ENCODE results near the gene WDR59. TPM values are rescaled to one million over a fixed set of nuclear protein-coding genes. Genes with fewer than 3 reads are reported as not detected.
A peak's percentile ranks its signal among the peaks of the same experiment; 100 is the strongest.
"Not testable (repeated sequence)": the region's sequence is repeated elsewhere in the genome, so short reads cannot be mapped to it uniquely, and the experiment has no call there.

Gene WDR59
- total RNA-seq, 2 experiments from 2014 or later: 59.0 to 74.6 TPM

DNA sequence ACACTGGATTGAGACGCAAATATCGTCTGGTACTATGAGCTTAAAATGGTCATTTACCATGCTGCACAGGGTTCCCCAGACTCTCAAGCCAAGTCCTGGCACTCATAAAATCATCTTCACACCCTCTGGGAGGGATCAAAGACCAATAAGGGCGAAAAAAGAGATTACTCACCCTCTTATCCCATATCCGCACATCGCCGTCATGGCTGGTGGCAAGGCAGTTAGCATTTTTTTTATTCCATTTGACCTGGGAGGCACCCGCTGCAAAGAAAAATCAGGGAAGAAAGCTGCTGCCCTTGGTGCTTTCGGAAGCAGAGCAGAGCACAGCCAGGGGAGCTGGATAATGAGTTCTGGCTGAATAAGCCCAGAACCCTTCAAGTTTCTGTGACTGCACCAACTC, 42.4 kb downstream of the WDR59 start:
- Mint-ChIP-seq H3K4me1 (peaks cover 5% of the 10 kb centered on the region), H3K27me3 (no peaks in the 10 kb centered on the region), H3K9me3 (ENCODE audit: low read depth) (no peaks in the 10 kb centered on the region), H3K36me3 (peaks cover 36% of the 10 kb centered on the region), H3K27ac (no peak overlapping the region), H3K4me3 (no peak overlapping the region)
- CTCF ChIA-PET: interaction anchor here (1.4 to 1.6 kb wide), 2 partner anchors 11 to 80 kb away, joined by 3 to 4 read pairs; no protein-coding TSS in a partner anchor
- no peak for DNase-seq
- no peak for ATAC-seq

DNA sequence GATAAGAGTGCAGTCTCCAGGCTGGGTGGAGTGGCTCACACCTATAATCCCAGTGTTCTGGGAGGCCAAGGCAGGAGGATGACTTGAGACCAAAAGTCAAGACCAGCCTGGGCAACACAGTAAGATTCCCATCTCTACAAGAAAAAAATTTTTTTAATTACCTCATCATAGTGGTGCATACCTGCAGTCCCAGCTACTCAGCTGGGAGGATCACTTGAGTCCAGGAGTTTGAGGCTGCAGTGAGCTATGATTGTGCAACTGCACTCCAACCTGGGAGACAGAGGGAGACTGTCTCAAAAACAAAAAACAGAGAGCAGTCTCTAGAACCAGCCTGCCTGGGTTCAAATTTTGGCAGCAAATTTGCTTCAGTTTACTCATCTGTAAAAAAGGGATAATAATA, 45.2 kb downstream of the WDR59 start:
- Mint-ChIP-seq H3K4me1 (peaks cover 14% of the 10 kb centered on the region), H3K4me3 (no peak overlapping the region), H3K36me3 (peaks cover 36% of the 10 kb centered on the region), H3K27ac (no peak overlapping the region), H3K9me3 (ENCODE audit: low read depth) (no peaks in the 10 kb centered on the region), H3K27me3 (no peaks in the 10 kb centered on the region)
- no peak for ATAC-seq
- no peak for DNase-seq
- CTCF ChIA-PET: no interaction called here

DNA sequence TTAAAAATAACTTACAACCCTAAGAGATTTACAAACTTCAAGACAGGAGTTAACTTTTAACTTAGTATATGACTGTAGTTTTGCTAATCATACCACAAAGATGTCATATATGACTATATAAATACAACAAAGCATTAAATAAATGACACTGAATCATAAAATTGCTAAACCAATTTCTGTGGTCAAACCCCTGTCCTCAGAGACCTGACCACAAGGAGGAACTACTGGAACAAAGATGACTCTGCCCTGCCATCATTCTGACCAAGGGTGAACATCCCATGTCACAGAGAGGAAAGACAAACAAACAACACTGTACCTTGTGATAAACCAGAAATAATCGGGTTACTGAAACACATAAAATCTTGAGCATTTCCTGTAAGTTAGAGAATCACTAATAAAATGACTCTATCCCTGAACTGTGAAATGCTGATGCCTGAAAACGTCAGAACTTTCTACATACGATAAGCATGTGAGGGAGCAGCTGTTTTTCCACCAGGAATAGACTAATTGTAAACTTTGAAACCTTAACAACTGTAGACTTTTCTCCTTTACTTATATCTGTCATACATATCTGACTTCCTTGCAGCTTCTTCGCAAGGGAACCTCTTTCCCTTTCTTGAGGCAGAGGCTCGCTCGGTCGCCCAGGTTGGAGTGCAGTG, 47.9 kb downstream of the WDR59 start:
- H3K4me3 Mint-ChIP-seq: no peak overlapping the region
- DNase-seq (peak; percentile 67), ATAC-seq (peak; percentile 85)
- H3K36me3 Mint-ChIP-seq: peaks cover 37% of the 10 kb centered on the region
- no peaks in the 10 kb centered on the region for H3K27me3 Mint-ChIP-seq
- no peaks in the 10 kb centered on the region for H3K9me3 Mint-ChIP-seq (ENCODE audit: low read depth)
- H3K4me1 Mint-ChIP-seq: peaks cover 14% of the 10 kb centered on the region
- peak overlapping the region; percentile 66 for H3K27ac Mint-ChIP-seq
- CTCF ChIA-PET: no interaction called here

DNA sequence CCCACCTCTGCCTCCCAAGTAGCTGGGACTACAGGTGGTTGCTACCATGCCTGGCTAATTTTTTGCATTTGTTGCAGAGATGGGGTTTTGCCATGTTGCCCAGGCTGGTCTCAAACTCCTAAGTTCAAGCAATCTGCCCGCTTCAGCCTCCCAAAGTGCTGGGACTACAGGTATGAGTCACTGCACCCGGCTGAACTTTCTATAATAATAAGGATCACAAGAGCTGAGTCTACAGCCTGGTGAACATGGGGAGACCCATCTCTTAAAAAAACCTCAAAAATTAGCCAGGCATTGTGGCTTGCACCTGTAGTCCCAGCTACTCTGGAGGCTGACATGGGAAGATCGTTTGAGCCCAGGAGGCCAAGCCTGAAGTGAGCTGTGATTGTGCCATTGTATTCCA, 53.5 kb downstream of the WDR59 start:
- Mint-ChIP-seq H3K36me3 (peaks cover 26% of the 10 kb centered on the region), H3K4me1 (peaks cover 3% of the 10 kb centered on the region), H3K27ac (no peak overlapping the region), H3K9me3 (ENCODE audit: low read depth) (no peaks in the 10 kb centered on the region), H3K4me3 (no peak overlapping the region), H3K27me3 (no peaks in the 10 kb centered on the region)
- DNase-seq (no peak), ATAC-seq (no peak)
- CTCF ChIA-PET: interaction anchor here (1.0 kb wide), 1 partner anchor 12 kb away, joined by 4 read pairs; no protein-coding TSS in a partner anchor

DNA sequence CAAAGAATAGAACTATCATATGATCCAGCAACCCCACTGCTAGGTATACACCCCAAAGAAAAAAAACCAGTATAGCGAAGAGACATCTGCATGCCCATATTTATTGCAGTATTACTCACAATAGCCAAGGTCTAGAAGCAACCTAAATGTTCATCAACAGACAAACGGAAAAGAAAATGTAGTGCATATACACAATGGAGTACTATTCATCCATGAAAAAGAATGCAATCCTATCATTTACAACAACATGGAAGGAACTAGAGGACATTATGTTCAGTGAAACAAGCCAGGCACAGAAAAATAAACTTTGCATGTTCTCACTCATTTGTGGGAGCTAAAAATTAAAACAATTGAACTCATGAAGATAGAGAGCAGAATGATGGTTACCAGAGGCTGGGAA, 55.3 kb downstream of the WDR59 start:
- CTCF ChIA-PET: no interaction called here
- H3K27ac Mint-ChIP-seq: no peak overlapping the region
- ATAC-seq: no peak

DNA sequence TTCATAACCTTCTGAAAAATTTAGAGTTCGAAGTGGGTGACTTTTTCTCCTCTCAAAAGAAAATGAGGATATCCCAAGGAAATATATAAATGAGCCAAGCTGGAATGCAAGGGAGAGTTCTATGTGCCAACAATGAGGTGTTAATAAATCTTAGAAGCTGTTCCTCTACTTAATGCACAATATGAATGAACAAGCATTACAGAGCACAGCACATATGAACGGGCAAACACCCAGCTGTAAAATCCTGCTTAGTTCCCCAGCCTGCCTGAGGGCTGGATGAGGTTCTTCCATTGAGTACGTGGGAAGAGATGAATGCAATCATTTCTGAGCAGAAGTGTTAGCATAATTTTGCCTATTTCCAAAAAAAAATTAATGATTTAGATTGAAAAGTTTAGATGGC, 58.1 kb downstream of the WDR59 start:
- H3K27ac Mint-ChIP-seq: no peak overlapping the region
- no peak overlapping the region for H3K4me3 Mint-ChIP-seq
- CTCF ChIA-PET: interaction anchor here (0.7 to 1.2 kb wide), 2 partner anchors 184 to 196 kb away, joined by 3 read pairs; no protein-coding TSS in a partner anchor
- no peaks in the 10 kb centered on the region for H3K9me3 Mint-ChIP-seq (ENCODE audit: low read depth)
- peaks cover 21% of the 10 kb centered on the region for H3K36me3 Mint-ChIP-seq
- peaks cover 1% of the 10 kb centered on the region for H3K4me1 Mint-ChIP-seq
- DNase-seq: no peak
- H3K27me3 Mint-ChIP-seq: no peaks in the 10 kb centered on the region
- ATAC-seq: no peak

More for the DNA sequence above, 55.3 kb downstream of the WDR59 start:
- no peaks in the 10 kb centered on the region for H3K9me3 Mint-ChIP-seq (ENCODE audit: low read depth)
- H3K4me3 Mint-ChIP-seq: no peak overlapping the region
- H3K4me1 Mint-ChIP-seq: peaks cover 1% of the 10 kb centered on the region
- H3K36me3 Mint-ChIP-seq: peaks cover 22% of the 10 kb centered on the region
- no peak for DNase-seq
- no peaks in the 10 kb centered on the region for H3K27me3 Mint-ChIP-seq

DNA sequence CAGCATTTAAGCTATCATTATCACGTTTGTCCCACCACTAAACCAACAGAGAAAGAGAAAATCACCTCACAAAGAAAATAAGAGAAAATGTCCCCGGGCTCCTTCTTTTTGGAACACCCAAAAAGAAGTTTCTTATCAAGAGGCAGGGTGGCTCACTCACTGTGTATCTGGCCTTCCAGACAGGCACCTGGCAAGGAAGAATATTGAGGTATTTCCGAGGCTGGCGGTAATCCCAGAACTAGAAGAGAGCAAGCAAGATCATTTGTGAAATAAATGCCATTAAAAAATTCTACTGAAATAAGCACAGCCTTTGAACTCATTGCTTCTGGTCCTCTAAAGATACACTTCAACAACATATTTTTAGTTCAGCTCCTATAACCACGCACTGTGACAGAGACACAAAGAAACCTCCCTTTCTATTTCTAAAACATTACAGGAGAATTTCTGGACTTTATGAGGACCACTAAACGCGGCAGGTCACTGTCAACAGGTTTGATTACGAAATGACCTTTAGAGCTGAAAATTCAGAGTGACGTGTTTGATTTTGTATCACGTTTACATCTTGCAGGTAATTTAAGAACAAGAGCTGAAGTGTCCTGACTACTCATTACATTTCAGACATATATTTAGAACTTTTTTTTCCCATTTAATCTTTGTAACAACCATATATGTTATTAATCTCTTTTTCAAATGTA, 61.0 kb downstream of the WDR59 start:
- ATAC-seq: no peak
- peaks cover 27% of the 10 kb centered on the region for H3K36me3 Mint-ChIP-seq
- no peaks in the 10 kb centered on the region for H3K27me3 Mint-ChIP-seq
- H3K9me3 Mint-ChIP-seq (ENCODE audit: low read depth): no peaks in the 10 kb centered on the region
- H3K4me3 Mint-ChIP-seq: no peak overlapping the region
- H3K4me1 Mint-ChIP-seq: no peaks in the 10 kb centered on the region
- DNase-seq: no peak
- CTCF ChIA-PET: no interaction called here
- no peak overlapping the region for H3K27ac Mint-ChIP-seq

DNA sequence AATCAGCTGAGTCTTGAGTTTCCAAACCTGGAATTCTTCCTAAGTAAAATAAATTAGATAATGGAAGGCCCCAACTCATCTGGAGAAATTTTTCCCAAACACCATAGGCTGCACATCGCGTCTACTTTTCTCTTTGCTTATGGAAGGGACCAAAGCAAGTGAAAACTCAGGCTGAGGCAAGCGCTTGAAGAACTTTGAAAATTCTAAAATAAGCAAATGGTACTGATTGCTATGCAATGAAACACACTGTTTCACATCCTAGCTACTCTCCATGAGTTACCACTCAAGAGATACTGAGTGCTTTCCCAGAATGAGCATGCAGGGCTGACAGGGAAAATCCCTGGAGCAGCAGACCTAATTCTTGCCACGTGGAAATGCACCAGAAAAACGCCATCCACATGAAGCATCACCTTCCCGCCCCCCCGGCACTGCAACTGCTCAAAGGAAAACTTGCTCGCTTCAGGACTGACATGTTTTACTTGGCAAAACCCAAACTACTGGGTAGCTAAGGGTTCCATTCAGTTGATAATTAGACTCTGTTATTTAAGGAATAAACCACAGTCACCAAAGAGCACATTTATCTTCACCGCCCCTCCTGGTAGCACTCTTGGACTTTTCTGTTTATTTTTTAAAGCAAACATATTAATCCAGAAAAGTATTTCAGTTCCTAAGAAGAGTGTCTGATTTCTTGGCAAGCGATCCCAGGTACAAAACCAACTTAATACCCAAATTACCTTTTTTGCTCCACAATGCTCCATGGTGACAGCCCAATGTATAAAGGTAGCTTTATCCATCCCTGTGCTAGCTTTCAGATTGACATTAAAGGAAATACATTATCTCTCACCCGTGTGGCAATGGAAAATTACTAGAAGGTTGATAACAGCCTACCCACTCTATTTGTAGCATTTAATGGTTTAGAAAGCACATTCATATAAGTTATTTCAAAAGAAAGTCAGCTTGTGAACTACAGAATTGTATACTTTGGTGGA, 62.5 kb downstream of the WDR59 start:
- Mint-ChIP-seq H3K27ac (no peak overlapping the region), H3K27me3 (no peaks in the 10 kb centered on the region), H3K36me3 (peaks cover 37% of the 10 kb centered on the region), H3K4me1 (no peaks in the 10 kb centered on the region), H3K9me3 (ENCODE audit: low read depth) (no peaks in the 10 kb centered on the region), H3K4me3 (no peak overlapping the region)
- no peak for DNase-seq
- CTCF ChIA-PET: no interaction called here
- no peak for ATAC-seq

DNA sequence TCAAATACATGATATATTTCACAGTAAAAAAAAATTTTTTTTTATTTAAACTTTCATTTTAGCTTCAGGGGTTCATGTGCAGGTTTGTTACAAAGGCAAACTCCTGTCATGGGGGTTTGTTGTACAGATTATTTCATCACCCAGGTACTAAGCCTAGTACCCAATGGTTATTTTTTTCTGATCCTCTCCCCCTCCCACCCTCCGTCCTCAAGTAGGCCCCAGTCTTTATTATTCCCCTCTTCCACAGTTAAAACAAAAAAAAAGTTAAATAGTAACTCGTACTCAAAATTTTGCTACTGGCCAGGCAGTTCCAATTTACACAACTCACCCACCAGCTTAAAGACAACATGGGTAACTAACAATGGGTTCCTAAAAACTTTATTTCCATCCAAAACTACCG, 63.9 kb downstream of the WDR59 start:
- no peaks in the 10 kb centered on the region for H3K27me3 Mint-ChIP-seq
- H3K36me3 Mint-ChIP-seq: peaks cover 42% of the 10 kb centered on the region
- H3K9me3 Mint-ChIP-seq (ENCODE audit: low read depth): no peaks in the 10 kb centered on the region
- H3K4me1 Mint-ChIP-seq: no peaks in the 10 kb centered on the region
- no peak overlapping the region for H3K27ac Mint-ChIP-seq
- ATAC-seq (no peak), DNase-seq (no peak)
- H3K4me3 Mint-ChIP-seq: no peak overlapping the region
- CTCF ChIA-PET: no interaction called here

DNA sequence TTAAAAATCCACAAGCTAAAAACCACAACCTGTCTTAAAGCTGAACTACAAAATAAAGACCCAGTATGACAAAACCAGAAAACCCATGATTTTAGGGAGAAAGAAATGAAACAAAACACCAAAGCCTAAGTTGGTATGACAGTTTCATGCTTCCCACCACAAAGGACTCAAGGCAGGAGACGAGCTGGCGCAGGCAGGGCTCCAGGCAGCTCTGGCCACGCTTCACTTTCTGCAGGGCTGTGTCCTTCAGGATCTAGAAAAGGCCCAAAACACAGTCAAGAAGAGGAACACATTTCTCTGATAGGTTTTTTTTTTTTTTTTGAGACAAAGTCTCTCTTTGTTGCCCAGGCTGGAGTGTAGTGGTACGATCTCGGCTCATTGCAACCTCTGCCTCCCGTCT, 75.3 kb downstream of the WDR59 start:
- peaks cover 10% of the 10 kb centered on the region for H3K9me3 Mint-ChIP-seq (ENCODE audit: low read depth)
- H3K4me1 Mint-ChIP-seq: no peaks in the 10 kb centered on the region
- H3K36me3 Mint-ChIP-seq: peaks cover 77% of the 10 kb centered on the region
- no peaks in the 10 kb centered on the region for H3K27me3 Mint-ChIP-seq
- ATAC-seq (no peak), DNase-seq (no peak)
- CTCF ChIA-PET: interaction anchor here (0.7 kb wide), 1 partner anchor 808 kb away, joined by 3 read pairs; no protein-coding TSS in a partner anchor
- no peak overlapping the region for H3K27ac Mint-ChIP-seq
- H3K4me3 Mint-ChIP-seq: no peak overlapping the region

DNA sequence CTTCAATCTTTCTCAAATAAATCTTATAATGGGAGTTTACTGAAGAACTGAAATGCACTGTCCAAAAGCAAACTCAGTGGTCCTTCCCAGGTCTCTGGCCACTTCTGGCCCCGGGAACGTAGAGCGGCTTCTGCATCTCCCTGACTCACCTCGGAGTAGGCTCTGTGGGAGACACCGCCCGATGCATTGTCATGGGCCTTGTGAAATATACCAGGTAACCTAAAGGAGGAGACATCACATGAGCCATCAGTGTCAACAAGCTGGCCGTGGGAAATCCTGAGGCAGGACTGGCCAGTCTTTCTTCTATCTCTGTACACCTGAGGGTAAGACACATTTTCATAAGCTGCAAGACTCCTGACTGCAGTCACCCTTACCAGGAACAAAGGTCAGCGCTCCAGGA, 76.2 kb downstream of the WDR59 start:
- H3K27ac Mint-ChIP-seq, H3K27me3 Mint-ChIP-seq, H3K4me1 Mint-ChIP-seq, H3K4me3 Mint-ChIP-seq, DNase-seq, CTCF ChIA-PET, ATAC-seq: not testable (repeated sequence)
- peaks cover 10% of the 10 kb centered on the region for H3K9me3 Mint-ChIP-seq (ENCODE audit: low read depth)
- H3K36me3 Mint-ChIP-seq: peaks cover 73% of the 10 kb centered on the region

DNA sequence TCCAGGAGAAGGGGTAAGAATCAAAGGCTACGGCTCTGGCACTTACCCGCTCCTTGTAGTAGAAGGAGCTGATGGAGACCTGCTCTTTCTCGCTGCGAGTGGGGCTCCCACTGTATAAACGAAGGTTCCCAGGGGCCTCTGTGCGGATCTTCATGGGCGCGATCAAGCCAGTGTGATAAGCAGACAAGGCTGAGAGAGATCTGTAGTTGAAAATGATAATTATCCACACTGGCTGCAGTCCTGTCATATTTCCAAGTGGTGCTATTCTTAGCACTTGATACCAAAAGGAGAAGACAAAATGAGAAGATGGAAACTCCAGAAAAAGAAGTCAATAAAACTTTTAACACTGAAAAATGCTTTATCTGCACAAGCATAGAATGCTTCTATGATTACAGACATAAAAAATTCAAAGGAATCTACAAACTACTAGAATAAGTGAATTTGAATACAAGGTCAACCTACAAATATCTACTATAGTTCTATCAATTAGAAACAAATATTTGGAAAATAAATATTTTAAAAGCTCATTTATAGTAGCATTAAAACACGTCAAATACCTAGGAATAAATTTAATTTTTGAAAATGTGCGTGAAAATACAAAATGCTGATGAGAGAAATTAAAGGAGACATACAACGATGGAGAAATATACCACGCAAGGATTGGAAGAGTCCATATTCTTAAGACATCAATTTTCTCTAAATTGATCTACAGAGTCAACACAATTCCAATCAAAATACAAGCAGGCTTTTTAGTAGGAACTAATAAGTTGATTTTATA, 80.8 kb downstream of the WDR59 start:
- Mint-ChIP-seq H3K4me1 (no peaks in the 10 kb centered on the region), H3K36me3 (peaks cover 47% of the 10 kb centered on the region), H3K27ac (no peak overlapping the region), H3K9me3 (ENCODE audit: low read depth) (no peaks in the 10 kb centered on the region), H3K4me3 (no peak overlapping the region), H3K27me3 (no peaks in the 10 kb centered on the region)
- ATAC-seq (no peak), DNase-seq (no peak)
- CTCF ChIA-PET: no interaction called here

DNA sequence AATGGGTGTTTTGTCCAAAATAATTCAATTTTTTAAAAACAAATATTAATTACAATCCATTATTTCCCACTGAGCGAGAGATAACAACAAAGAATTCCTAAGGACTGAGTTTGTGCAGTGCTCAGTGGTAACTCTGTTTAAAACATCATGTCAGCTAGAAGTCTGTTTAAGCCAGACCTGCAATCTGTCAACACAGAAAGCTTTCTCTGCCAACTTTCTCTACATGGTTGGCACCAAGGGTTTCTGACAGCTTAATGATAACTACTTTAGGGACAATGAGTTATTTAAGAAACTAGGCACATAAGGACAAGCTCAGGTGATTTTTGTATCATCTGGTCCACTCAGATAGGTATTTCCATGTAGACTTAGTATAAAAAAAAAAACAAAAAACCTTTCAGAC, 81.8 kb downstream of the WDR59 start:
- no peaks in the 10 kb centered on the region for H3K27me3 Mint-ChIP-seq
- no peak overlapping the region for H3K4me3 Mint-ChIP-seq
- ATAC-seq (no peak), DNase-seq (no peak)
- CTCF ChIA-PET: no interaction called here
- no peak overlapping the region for H3K27ac Mint-ChIP-seq
- peaks cover 45% of the 10 kb centered on the region for H3K36me3 Mint-ChIP-seq
- no peaks in the 10 kb centered on the region for H3K9me3 Mint-ChIP-seq (ENCODE audit: low read depth)
- no peaks in the 10 kb centered on the region for H3K4me1 Mint-ChIP-seq

All from activated CD8-positive, alpha-beta memory T cell treated with anti-CD3 and anti-CD28 coated beads, Interleukin-2, amount 10 ng/mL, durations not matched to agents 7 days and 5 days (primary cell).